ENCODE measurements around the gene SETD2. TPM values are rescaled to one million over a fixed set of nuclear protein-coding genes. Genes with fewer than 3 reads are reported as not detected.

SETD2 gene
- total RNA-seq, 1 donor from 2014 or later, result 21.0 TPM

- H3K4me1 ChIP-seq, result peaks cover 0 to 3% of the 10 kb centered on the region in 2 donors
- H3K27me3 ChIP-seq, result no peaks in the 10 kb centered on the region
- no peak for DNase-seq (ENCODE audit: low spot score in 2 of 2)
- TF ChIP-seq CTCF (IDR thresholded peaks at IDR 0.05), result no peak
- no peaks in the 10 kb centered on the region for H3K9me3 ChIP-seq
- H3K4me3 ChIP-seq, result no peak overlapping the region
- intact Hi-C loops (cut with DNase I), result no loop called here
- H3K36me3 ChIP-seq, result peaks cover 0 to 11% of the 10 kb centered on the region in 2 donors
- H3K27ac ChIP-seq, result no peak overlapping the region
Measured at GRCh38 chr3:46984591-46985459, 179.1 kb downstream of the SETD2 start.

DNA sequence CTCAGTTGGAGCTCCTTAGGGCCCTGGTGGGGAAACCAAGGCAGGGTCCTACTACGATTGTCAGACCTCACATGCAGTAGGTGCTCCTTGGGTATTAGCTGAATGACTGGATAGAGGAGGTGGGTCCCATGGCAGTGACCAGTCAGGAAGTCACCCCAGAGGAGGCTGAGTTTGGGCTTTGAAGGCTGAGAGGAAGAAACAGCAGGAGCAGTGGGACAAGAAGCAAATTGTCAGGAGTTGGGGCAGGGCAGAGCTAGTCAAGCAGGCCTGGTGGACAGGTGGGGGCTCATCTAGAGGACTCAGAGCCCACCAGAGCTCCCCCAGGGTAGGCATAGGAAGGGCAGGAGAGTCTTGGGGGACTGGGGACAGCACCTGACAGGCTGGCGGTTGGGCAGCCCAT, 181.4 kb downstream of the SETD2 start:
- intact Hi-C loops (cut with DNase I), result no loop called here
- no peak for TF ChIP-seq CTCF (IDR thresholded peaks at IDR 0.05)

DNA sequence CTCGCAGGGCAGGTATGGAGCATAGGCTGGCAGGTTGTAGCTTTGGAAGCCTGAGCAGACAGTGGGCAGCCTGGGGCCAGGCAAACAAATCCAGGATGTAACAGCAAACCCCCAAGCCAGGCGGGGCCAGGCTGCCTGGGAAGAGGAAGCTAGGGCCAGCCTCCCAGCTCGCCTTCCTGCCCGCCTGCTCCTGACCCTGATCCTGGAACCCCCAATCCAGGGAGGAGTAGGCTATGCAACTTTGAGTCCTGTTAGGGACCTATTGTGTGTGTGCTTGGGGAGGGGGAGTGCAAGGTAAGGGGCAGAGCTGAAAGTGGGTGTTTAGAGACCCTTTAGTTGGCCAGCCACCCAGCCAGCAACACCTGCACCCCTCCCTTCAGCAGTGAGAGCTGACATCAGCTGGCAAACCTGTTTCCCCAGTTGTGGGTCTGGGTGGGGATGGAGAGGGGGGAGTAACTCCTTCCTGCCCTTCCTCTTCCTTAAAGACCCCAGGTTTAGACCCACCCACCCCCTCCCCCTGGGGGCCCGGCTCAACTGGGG, 181.9 kb downstream of the SETD2 start:
- peaks cover 13 to 14% of the 10 kb centered on the region in 2 donors for H3K4me1 ChIP-seq
- no peak for DNase-seq (ENCODE audit: low spot score in 2 of 2)

More for the DNA sequence above, 181.4 kb downstream of the SETD2 start:
- Histone ChIP-seq H3K27ac (peak overlapping the region in 1 of 2 donors; percentile 18), H3K4me1 (peaks cover 9 to 14% of the 10 kb centered on the region in 2 donors), H3K9me3 (no peaks in the 10 kb centered on the region), H3K4me3 (no peak overlapping the region), H3K36me3 (no peaks in the 10 kb centered on the region), H3K27me3 (no peaks in the 10 kb centered on the region)
- DNase-seq (ENCODE audit: low spot score in 2 of 2), result no peak

DNA sequence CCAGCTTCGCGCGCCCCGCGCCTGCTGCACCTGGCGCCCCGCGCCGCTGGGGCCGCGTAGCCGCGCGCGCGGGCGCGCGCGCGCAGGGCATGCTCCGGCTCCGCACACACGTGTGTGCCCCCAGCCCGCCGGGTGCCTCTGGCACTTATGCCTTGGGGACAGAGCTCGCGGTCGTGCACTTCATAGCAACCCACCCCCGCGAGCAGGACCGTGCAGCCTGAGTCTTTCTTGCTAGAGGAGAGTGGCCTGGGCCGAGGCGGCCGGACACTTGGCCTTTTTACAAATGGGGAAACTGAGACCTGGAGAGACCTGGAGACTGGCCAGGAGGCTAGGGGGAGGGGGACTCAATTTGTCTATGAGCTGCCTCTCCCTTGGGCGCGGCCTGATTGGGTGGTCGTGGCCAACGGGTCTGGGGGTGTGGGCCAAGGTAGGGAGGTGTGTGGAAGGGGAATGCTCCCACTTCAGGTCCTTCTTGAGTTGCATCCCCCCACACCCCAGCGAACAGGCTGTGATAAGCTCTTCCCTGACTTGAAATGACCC, 183.9 kb downstream of the SETD2 start:
- intact Hi-C loops (cut with DNase I), result loop anchor here (5.0 to 10.0 kb wide), 2 partner anchors 108 to 135 kb away; no protein-coding TSS in a partner anchor
- Histone ChIP-seq H3K27me3 (no peaks in the 10 kb centered on the region), H3K9me3 (no peaks in the 10 kb centered on the region), H3K36me3 (no peaks in the 10 kb centered on the region), H3K4me1 (peaks cover 20 to 22% of the 10 kb centered on the region in 2 donors), H3K27ac (peak overlapping the region in 1 of 2 donors; percentile 87), H3K4me3 (peak overlapping the region; percentile 52 to 92)
- no peak for DNase-seq (ENCODE audit: low spot score in 2 of 2)
- no peak for TF ChIP-seq CTCF (IDR thresholded peaks at IDR 0.05)

More for the DNA sequence above, 181.9 kb downstream of the SETD2 start:
- Histone ChIP-seq H3K36me3 (no peaks in the 10 kb centered on the region), H3K9me3 (no peaks in the 10 kb centered on the region), H3K27me3 (no peaks in the 10 kb centered on the region), H3K4me3 (no peak overlapping the region), H3K27ac (peak overlapping the region; percentile 18 to 41)
- no peak for TF ChIP-seq CTCF (IDR thresholded peaks at IDR 0.05)
- intact Hi-C loops (cut with DNase I), result no loop called here

- Histone ChIP-seq H3K4me1 (peaks cover 23 to 30% of the 10 kb centered on the region in 2 donors), H3K4me3 (peak within 1 kb of the TSS; percentile 52 to 92), H3K27me3 (no peaks in the 10 kb centered on the region), H3K9me3 (no peaks in the 10 kb centered on the region), H3K27ac (peak within 1 kb of the TSS; percentile 68 to 87), H3K36me3 (no peaks in the 10 kb centered on the region)
- no peak for TF ChIP-seq CTCF (IDR thresholded peaks at IDR 0.05)
- DNase-seq (ENCODE audit: low spot score in 2 of 2), result peak; percentile 89 to 98
- intact Hi-C loops (cut with DNase I), result loop anchor here (5.0 to 10.0 kb wide), 2 partner anchors 107 to 134 kb away; no protein-coding TSS in a partner anchor
Measured at GRCh38 chr3:46978985-46979944, 184.6 kb downstream of the SETD2 start, which contains the start of gene NBEAL2. TSS of gene NBEAL2 (plus strand) at chr3:46979666. CDS start at chr3:46979862, 196 bp downstream.
